Suprapubic skin (tissue), 4 donors: ENCODE results near the gene UBR3. TPM values are rescaled to one million over a fixed set of nuclear protein-coding genes. Genes with fewer than 3 reads are reported as not detected.

ENCODE experiments used
- DNase-seq, 2 donors: peaks; one replicate each; pipeline ENCODE4 v3.0.0-alpha.2; 2019; ENCODE audit warnings: low spot score in 2 of 2
- H3K27ac ChIP-seq: fragments of 200-600 bp; sonication (generic); one replicate; pipeline ENCODE4 v1.5.1; 2019
- H3K27me3 ChIP-seq: fragments of 200-600 bp; sonication (generic); one replicate; pipeline ENCODE4 v1.5.1; 2019
- H3K36me3 ChIP-seq: fragments of 200-600 bp; sonication (generic); one replicate; pipeline ENCODE4 v1.5.1; 2019
- H3K4me1 ChIP-seq: fragments of 200-600 bp; sonication (generic); one replicate; pipeline ENCODE4 v1.5.1; 2019
- H3K4me3 ChIP-seq: fragments of 200-600 bp; sonication (generic); one replicate; pipeline ENCODE4 v1.5.1; 2019; ENCODE audit warnings: mild to moderate bottlenecking
- H3K9me3 ChIP-seq: fragments of 200-600 bp; sonication (generic); one replicate; pipeline ENCODE4 v1.5.1; 2019
- CTCF ChIP-seq, 2 donors: fragments of 200-600 bp in 1 of 2; fragments of 450-650 bp in 1 of 2; sonication (generic) in 1 of 2; IDR thresholded peaks; one replicate each; pipeline ENCODE4 v1.5.1; 2016 to 2019; ENCODE audit warnings: antibody characterized with exemption in 2 of 2, mild to moderate bottlenecking in 1 of 2, moderate library complexity in 1 of 2
- EP300 ChIP-seq: sonication (generic); formaldehyde crosslinking; IDR thresholded peaks from one replicate; pipeline ENCODE4 v1.6.1; 2017; ENCODE audit warnings: antibody characterized with exemption
- POLR2A ChIP-seq, 2 donors: fragments of 450-650 bp; IDR thresholded peaks; one replicate each; pipeline ENCODE4 v1.6.1; 2017; ENCODE audit warnings: antibody characterized with exemption in 2 of 2, mild to moderate bottlenecking in 2 of 2, moderate library complexity in 2 of 2
- POLR2AphosphoS5 ChIP-seq, 3 donors: sonication (generic); formaldehyde crosslinking; IDR thresholded peaks; one replicate each; pipeline ENCODE4 v1.6.1; 2017; ENCODE audit warnings: antibody characterized with exemption in 3 of 3
- WGBS: methylation state at CpG from one replicate; pipeline ENCODE4 v1.1.5; 2018; 5-methylcytosine and 5-hydroxymethylcytosine counted together
- total RNA-seq, 4 donors: library from RNA; depleted of rRNA; stranded (reverse); fragments of >200 nt; gene quantifications; one replicate each; pipeline ENCODE4 v1.1.0, GENCODE V29; 2016

The UBR3 gene
- total RNA-seq, 4 donors from 2014 or later: 41.9 to 140 (median 60.4) TPM

GRCh38 chr2:169790581-169790980, 36.7 kb upstream of the UBR3 start:
- H3K36me3 ChIP-seq: no peaks in the 10 kb centered on the region
- no peak for TF ChIP-seq POLR2AphosphoS5 (IDR thresholded peaks at IDR 0.05)
- no peak for TF ChIP-seq CTCF (IDR thresholded peaks at IDR 0.05)
- no peak overlapping the region for H3K27ac ChIP-seq
- DNase-seq: no peak
- WGBS: 89% methylated on average over 5 of the region's 5 CpGs
- H3K9me3 ChIP-seq: no peaks in the 10 kb centered on the region
- peaks cover 3% of the 10 kb centered on the region for H3K4me1 ChIP-seq
- no peak overlapping the region for H3K4me3 ChIP-seq
- no peaks in the 10 kb centered on the region for H3K27me3 ChIP-seq

- H3K27me3 ChIP-seq: no peaks in the 10 kb centered on the region
- H3K4me3 ChIP-seq: no peak overlapping the region
- no peaks in the 10 kb centered on the region for H3K9me3 ChIP-seq
- peaks cover 11% of the 10 kb centered on the region for H3K4me1 ChIP-seq
- no peak for DNase-seq
- H3K36me3 ChIP-seq: no peaks in the 10 kb centered on the region
- no peak for TF ChIP-seq POLR2AphosphoS5 (IDR thresholded peaks at IDR 0.05)
- TF ChIP-seq POLR2A (IDR thresholded peaks at IDR 0.05): no peak
- no peak for TF ChIP-seq EP300
- TF ChIP-seq CTCF (IDR thresholded peaks at IDR 0.05): no peak
- H3K27ac ChIP-seq: no peak overlapping the region
- 72% methylated on average over 2 of the region's 2 CpGs for WGBS
Measured at GRCh38 chr2:169795181-169795580, 32.1 kb upstream of the UBR3 start.

- no peak overlapping the region for H3K27ac ChIP-seq
- TF ChIP-seq POLR2AphosphoS5 (IDR thresholded peaks at IDR 0.05) (no peak), EP300 (no peak), CTCF (IDR thresholded peaks at IDR 0.05) (no peak), POLR2A (IDR thresholded peaks at IDR 0.05) (no peak)
- no peak for DNase-seq
Measured at GRCh38 chr2:169796441-169796840, 30.8 kb upstream of the UBR3 start.

GRCh38 chr2:169797601-169798000, 29.7 kb upstream of the UBR3 start:
- Histone ChIP-seq H3K4me3 (no peak overlapping the region), H3K36me3 (peaks cover 7% of the 10 kb centered on the region), H3K9me3 (no peaks in the 10 kb centered on the region), H3K4me1 (peaks cover 24% of the 10 kb centered on the region), H3K27ac (no peak overlapping the region), H3K27me3 (no peaks in the 10 kb centered on the region)
- WGBS: 91% methylated on average over 5 of the region's 5 CpGs
- DNase-seq: no peak
- TF ChIP-seq POLR2A (IDR thresholded peaks at IDR 0.05) (no peak), CTCF (IDR thresholded peaks at IDR 0.05) (no peak), POLR2AphosphoS5 (IDR thresholded peaks at IDR 0.05) (no peak), EP300 (no peak)

More at GRCh38 chr2:169796441-169796840, 30.8 kb upstream of the UBR3 start:
- Histone ChIP-seq H3K36me3 (no peaks in the 10 kb centered on the region), H3K9me3 (no peaks in the 10 kb centered on the region), H3K4me1 (peaks cover 19% of the 10 kb centered on the region), H3K4me3 (no peak overlapping the region), H3K27me3 (no peaks in the 10 kb centered on the region)
- WGBS: 66% methylated on average over 6 of the region's 6 CpGs

- WGBS: 13% methylated on average over 4 of the region's 4 CpGs
- Histone ChIP-seq H3K27ac (peak overlapping the region; percentile 84), H3K4me1 (peaks cover 24% of the 10 kb centered on the region), H3K9me3 (no peaks in the 10 kb centered on the region), H3K36me3 (peaks cover 7% of the 10 kb centered on the region), H3K27me3 (no peaks in the 10 kb centered on the region), H3K4me3 (peak overlapping the region; percentile 82)
- no peak for TF ChIP-seq POLR2AphosphoS5 (IDR thresholded peaks at IDR 0.05)
- TF ChIP-seq CTCF (IDR thresholded peaks at IDR 0.05): no peak
- TF ChIP-seq POLR2A (IDR thresholded peaks at IDR 0.05): no peak
- TF ChIP-seq EP300: no peak
- no peak for DNase-seq
Measured at GRCh38 chr2:169798397-169798717, 28.9 kb upstream of the UBR3 start.
